Measurements from ENCODE around the gene ZNF254.

GRCh38 chr19:24166055-24166454, 79.1 kb downstream of the ZNF254 start:
- TF ChIP-seq ZNF362 (tag by site-specific recombination; IDR thresholded peaks at IDR 0.05) (no peak), CTCF (tag by site-specific recombination; IDR thresholded peaks at IDR 0.05) (no peak), INSM2 (tag by site-specific recombination; IDR thresholded peaks at IDR 0.05) (no peak), ZNF146 (tag by site-specific recombination; IDR thresholded peaks at IDR 0.05) (no peak)
- TF ChIP-seq, protein P1, sequence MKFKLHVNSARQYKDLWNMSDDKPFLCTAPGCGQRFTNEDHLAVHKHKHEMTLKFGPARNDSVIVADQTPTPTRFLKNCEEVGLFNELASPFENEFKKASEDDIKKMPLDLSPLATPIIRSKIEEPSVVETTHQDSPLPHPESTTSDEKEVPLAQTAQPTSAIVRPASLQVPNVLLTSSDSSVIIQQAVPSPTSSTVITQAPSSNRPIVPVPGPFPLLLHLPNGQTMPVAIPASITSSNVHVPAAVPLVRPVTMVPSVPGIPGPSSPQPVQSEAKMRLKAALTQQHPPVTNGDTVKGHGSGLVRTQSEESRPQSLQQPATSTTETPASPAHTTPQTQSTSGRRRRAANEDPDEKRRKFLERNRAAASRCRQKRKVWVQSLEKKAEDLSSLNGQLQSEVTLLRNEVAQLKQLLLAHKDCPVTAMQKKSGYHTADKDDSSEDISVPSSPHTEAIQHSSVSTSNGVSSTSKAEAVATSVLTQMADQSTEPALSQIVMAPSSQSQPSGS (tag by site-specific recombination; IDR thresholded peaks at IDR 0.05; ENCODE audit: low read depth) = no peak
